GM18505 (cell line): ENCODE measurements around the gene MAP4K4.

Source experiments
- ATAC-seq: cut with Tn5 transposase; IDR thresholded peaks from one replicate; pipeline ENCODE4 v1.9.1; 2021; ENCODE audit not compliant: unreplicated experiment
- POLR2A ChIP-seq: IDR thresholded peaks from 4 replicates; pipeline ENCODE4 v1.6.1; 2011; ENCODE audit warnings: borderline replicate concordance; ENCODE audit not compliant: insufficient read depth, insufficient read length; ENCODE audit errors: extremely low read depth

Gene MAP4K4

GRCh38 chr2:101776172-101777043 lies 78.9 kb downstream of the MAP4K4 start:
- ATAC-seq = no peak
- TF ChIP-seq POLR2A = no peak

GRCh38 chr2:101777337-101777736 lies 79.8 kb downstream of the MAP4K4 start:
- no peak for ATAC-seq
- TF ChIP-seq POLR2A = no peak

- no peak for TF ChIP-seq POLR2A
- no peak for ATAC-seq
Observed at GRCh38 chr2:101778102-101778501, 80.6 kb downstream of the MAP4K4 start.

GRCh38 chr2:101779190-101779589 lies 81.7 kb downstream of the MAP4K4 start:
- TF ChIP-seq POLR2A = no peak
- ATAC-seq = no peak

- TF ChIP-seq POLR2A = no peak
- no peak for ATAC-seq
Observed at GRCh38 chr2:101779656-101780055, 82.1 kb downstream of the MAP4K4 start.

- no peak for TF ChIP-seq POLR2A
- no peak for ATAC-seq
Observed at GRCh38 chr2:101781326-101781725, 83.8 kb downstream of the MAP4K4 start.

GRCh38 chr2:101781791-101782426 lies 84.4 kb downstream of the MAP4K4 start:
- TF ChIP-seq POLR2A = no peak
- no peak for ATAC-seq

GRCh38 chr2:101782427-101782792 lies 84.9 kb downstream of the MAP4K4 start:
- ATAC-seq = no peak

GRCh38 chr2:101787097-101787496 lies 89.6 kb downstream of the MAP4K4 start:
- TF ChIP-seq POLR2A = no peak
- no peak for ATAC-seq

More at GRCh38 chr2:101782427-101782792, 84.9 kb downstream of the MAP4K4 start:
- no peak for TF ChIP-seq POLR2A

GRCh38 chr2:101788565-101788964 lies 91.1 kb downstream of the MAP4K4 start:
- TF ChIP-seq POLR2A = no peak

GRCh38 chr2:101788995-101789970 lies 91.8 kb downstream of the MAP4K4 start:
- ATAC-seq = no peak
- no peak for TF ChIP-seq POLR2A

More at GRCh38 chr2:101788565-101788964, 91.1 kb downstream of the MAP4K4 start:
- no peak for ATAC-seq

GRCh38 chr2:101790416-101790815 lies 92.9 kb downstream of the MAP4K4 start:
- ATAC-seq = no peak

GRCh38 chr2:101790857-101791256 lies 93.3 kb downstream of the MAP4K4 start:
- TF ChIP-seq POLR2A = no peak
- no peak for ATAC-seq

More at GRCh38 chr2:101790416-101790815, 92.9 kb downstream of the MAP4K4 start:
- TF ChIP-seq POLR2A = no peak
